CD8-positive, alpha-beta memory T cell (primary cell): ENCODE data around the gene RPN2. TPM values are rescaled to one million over a fixed set of nuclear protein-coding genes. Genes with fewer than 3 reads are reported as not detected.

Experiments used
- CTCF ChIA-PET: fragments of 350-600 bp; sonication (Branson Sonifier 250); formaldehyde crosslinking; loops from one replicate; lab custom pipeline; 2021; ENCODE audit warnings: antibody characterized with exemption; lab: Charles Lee
- POLR2A ChIA-PET: fragments of 350-600 bp; sonication (Branson Sonifier 250); formaldehyde crosslinking; loops from one replicate; lab custom pipeline; 2021; ENCODE audit warnings: antibody characterized with exemption; lab: Charles Lee
- DNase-seq, 5 donors: peaks; one replicate each; pipeline versions ENCODE4 v3.0.0 to v3.0.0-alpha.2; 2020 to 2022; ENCODE audit warnings: mixed read lengths in 1 of 5
- H3K27ac ChIP-seq: one replicate; pipeline ENCODE4 v1.7.0; 2013; ENCODE audit warnings: low read depth, mild to moderate bottlenecking, low read length, moderate library complexity
- H3K27me3 ChIP-seq: 2 replicates; pipeline ENCODE4 v1.7.0; 2013; ENCODE audit warnings: low read length, mild to moderate bottlenecking; ENCODE audit not compliant: insufficient read depth, poor library complexity, severe bottlenecking
- H3K36me3 ChIP-seq: 2 replicates; pipeline ENCODE4 v1.7.0; 2013; ENCODE audit warnings: mild to moderate bottlenecking, low read length, moderate library complexity; ENCODE audit not compliant: insufficient read depth
- H3K4me1 ChIP-seq: 2 replicates; pipeline ENCODE4 v1.7.0; 2013; ENCODE audit warnings: mild to moderate bottlenecking, low read length, moderate library complexity; ENCODE audit not compliant: insufficient read depth
- H3K4me3 ChIP-seq: 2 replicates; pipeline ENCODE4 v1.7.0; 2013; ENCODE audit warnings: mild to moderate bottlenecking, low read length
- H3K9me3 ChIP-seq: 2 replicates; pipeline ENCODE4 v1.7.0; 2013; ENCODE audit warnings: mild to moderate bottlenecking, low read length
- H3K27ac Mint-ChIP-seq, 8 donors: one replicate each; pipeline ENCODE4 v1.8.0; 2020 to 2021; ENCODE audit warnings: mixed read lengths in 8 of 8, mild to moderate bottlenecking in 6 of 8, inconsistent platforms in 3 of 8, moderate library complexity in 3 of 8
- H3K27me3 Mint-ChIP-seq, 2 donors: one replicate each; pipeline ENCODE4 v1.8.0; 2020 to 2021; ENCODE audit warnings: mixed read lengths in 2 of 2, mild to moderate bottlenecking in 1 of 2, moderate library complexity in 1 of 2
- H3K36me3 Mint-ChIP-seq, 3 donors: one replicate each; pipeline ENCODE4 v1.8.0; 2020 to 2021; ENCODE audit warnings: mixed read lengths in 3 of 3, inconsistent platforms in 1 of 3, mild to moderate bottlenecking in 1 of 3
- H3K4me1 Mint-ChIP-seq, 3 donors: one replicate each; pipeline ENCODE4 v1.8.0; 2020 to 2021; ENCODE audit warnings: mixed read lengths in 3 of 3, inconsistent platforms in 1 of 3, mild to moderate bottlenecking in 1 of 3
- H3K4me3 Mint-ChIP-seq, 7 donors: one replicate each; pipeline ENCODE4 v1.8.0; 2020 to 2021; ENCODE audit warnings: mixed read lengths in 7 of 7, mild to moderate bottlenecking in 6 of 7, moderate library complexity in 4 of 7, inconsistent platforms in 2 of 7
- H3K9me3 Mint-ChIP-seq, 5 donors: one replicate each; pipeline ENCODE4 v1.8.0; 2020 to 2022; ENCODE audit warnings: mixed read lengths in 5 of 5, mild to moderate bottlenecking in 3 of 5, moderate library complexity in 2 of 5, inconsistent platforms in 1 of 5
- polyA plus RNA-seq: library from polyadenylated mRNA; unstranded; fragments of 300-500 nt; fragmentation: Illumina TruSeq; gene quantifications from one replicate; pipeline ENCODE4 v1.2.3, GENCODE V29; 2021
- total RNA-seq, 2 experiments: library from RNA; stranded (reverse); gene quantifications; one replicate each; pipeline ENCODE4 v1.2.3, GENCODE V29; 2021

The RPN2 gene
- total and polyA plus RNA-seq, 3 experiments from 2014 or later: 155 to 281 (median 164) TPM

DNA sequence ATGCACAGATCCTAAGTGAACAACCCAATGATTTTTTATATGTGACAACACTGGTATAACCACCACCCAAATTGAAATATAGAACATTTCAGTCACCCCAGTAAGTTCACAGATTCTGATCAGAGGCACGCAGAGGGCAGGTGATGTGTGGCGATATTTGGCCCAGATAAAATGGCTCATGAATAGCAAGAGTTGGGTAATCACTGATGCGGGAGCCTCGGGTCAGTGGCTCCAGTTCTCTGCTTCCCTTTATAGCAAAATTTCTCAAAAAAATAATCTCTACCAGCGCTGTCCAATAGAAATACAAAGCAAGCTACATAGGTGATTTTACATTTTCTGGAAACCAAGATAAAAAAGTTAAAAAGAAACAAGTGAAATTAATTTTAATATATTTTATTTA lies 67.6 kb downstream of the RPN2 start:
- POLR2A ChIA-PET: no interaction called here
- Mint-ChIP-seq H3K36me3 (peaks cover 5 to 30% (median 13%) of the 10 kb centered on the region in 3 donors), H3K4me1 (no peaks in the 10 kb centered on the region), H3K27ac (peak overlapping the region in 1 of 8 donors; percentile 32), H3K4me3 (no peak overlapping the region), H3K9me3 (no peaks in the 10 kb centered on the region), H3K27me3 (no peaks in the 10 kb centered on the region)
- Histone ChIP-seq H3K9me3 (no peaks in the 10 kb centered on the region), H3K4me3 (no peak overlapping the region), H3K27me3 (no peaks in the 10 kb centered on the region), H3K27ac (no peak overlapping the region), H3K36me3 (peaks cover 13% of the 10 kb centered on the region), H3K4me1 (no peaks in the 10 kb centered on the region)
- DNase-seq: no peak
- CTCF ChIA-PET: no interaction called here

GRCh38 chr20:37247547-37247946 lies 68.4 kb downstream of the RPN2 start:
- CTCF ChIA-PET: no interaction called here
- Mint-ChIP-seq H3K36me3 (peaks cover 5 to 23% (median 7%) of the 10 kb centered on the region in 3 donors), H3K4me3 (no peak overlapping the region), H3K27ac (peak overlapping the region in 2 of 8 donors; percentile 4 to 62), H3K4me1 (no peaks in the 10 kb centered on the region), H3K27me3 (no peaks in the 10 kb centered on the region), H3K9me3 (no peaks in the 10 kb centered on the region)
- no peak for DNase-seq
- Histone ChIP-seq H3K9me3 (no peaks in the 10 kb centered on the region), H3K36me3 (peaks cover 5% of the 10 kb centered on the region), H3K4me1 (no peaks in the 10 kb centered on the region), H3K4me3 (no peak overlapping the region), H3K27ac (no peak overlapping the region), H3K27me3 (no peaks in the 10 kb centered on the region)
- POLR2A ChIA-PET: no interaction called here

DNA sequence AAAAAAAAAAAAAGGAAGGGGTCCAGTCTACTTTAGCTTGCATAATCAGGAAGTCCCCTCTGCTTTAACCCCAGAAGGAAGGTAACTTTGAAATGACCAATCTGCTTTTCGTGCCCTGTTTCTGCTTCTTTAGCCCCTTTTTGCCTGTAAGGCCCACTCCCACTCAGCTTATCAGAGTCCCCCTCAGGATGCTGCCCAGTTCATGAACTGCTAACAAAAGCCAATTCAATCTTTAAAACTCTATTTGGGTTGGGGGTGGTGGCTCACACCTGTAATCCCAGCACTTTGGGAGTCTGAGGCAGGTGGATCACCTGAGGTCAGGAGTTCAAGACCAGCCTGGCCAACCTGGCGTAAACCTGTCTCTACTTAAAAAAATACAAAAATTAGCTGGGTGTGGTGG lies 70.2 kb downstream of the RPN2 start:
- POLR2A ChIA-PET: no interaction called here
- Mint-ChIP-seq H3K9me3 (peaks cover 0 to 2% (median under 1%) of the 10 kb centered on the region in 5 donors), H3K27me3 (peaks cover 0 to 4% of the 10 kb centered on the region in 2 donors), H3K4me3 (no peak overlapping the region), H3K27ac (no peak overlapping the region), H3K36me3 (peaks cover 0 to 7% (median 3%) of the 10 kb centered on the region in 3 donors), H3K4me1 (no peaks in the 10 kb centered on the region)
- Histone ChIP-seq H3K27ac (no peak overlapping the region), H3K36me3 (no peaks in the 10 kb centered on the region), H3K27me3 (no peaks in the 10 kb centered on the region), H3K4me1 (no peaks in the 10 kb centered on the region), H3K4me3 (no peak overlapping the region), H3K9me3 (no peaks in the 10 kb centered on the region)
- no peak for DNase-seq
- CTCF ChIA-PET: no interaction called here

GRCh38 chr20:37251825-37252477 lies 72.8 kb downstream of the RPN2 start:
- no peaks in the 10 kb centered on the region for H3K36me3 ChIP-seq
- H3K4me1 ChIP-seq: no peaks in the 10 kb centered on the region
- no peak overlapping the region for H3K4me3 Mint-ChIP-seq
- no peak for DNase-seq
- H3K4me1 Mint-ChIP-seq: no peaks in the 10 kb centered on the region
- H3K36me3 Mint-ChIP-seq: peaks cover 0 to 2% (median 0%) of the 10 kb centered on the region in 3 donors
- H3K27me3 ChIP-seq: no peaks in the 10 kb centered on the region
- H3K27ac ChIP-seq: no peak overlapping the region
- CTCF ChIA-PET: no interaction called here
- H3K4me3 ChIP-seq: no peak overlapping the region
- H3K9me3 ChIP-seq: no peaks in the 10 kb centered on the region
- peak overlapping the region in 2 of 8 donors; percentile 34 to 58 for H3K27ac Mint-ChIP-seq
- H3K27me3 Mint-ChIP-seq: peaks cover 0 to 7% of the 10 kb centered on the region in 2 donors
- H3K9me3 Mint-ChIP-seq: peaks cover 0 to 6% (median 1%) of the 10 kb centered on the region in 5 donors
- POLR2A ChIA-PET: no interaction called here

- Mint-ChIP-seq H3K9me3 (peaks cover 0 to 6% (median 1%) of the 10 kb centered on the region in 5 donors), H3K27ac (no peak overlapping the region), H3K4me3 (no peak overlapping the region), H3K4me1 (no peaks in the 10 kb centered on the region), H3K36me3 (peaks cover 0 to 2% (median 0%) of the 10 kb centered on the region in 3 donors), H3K27me3 (peaks cover 0 to 7% of the 10 kb centered on the region in 2 donors)
- Histone ChIP-seq H3K9me3 (no peaks in the 10 kb centered on the region), H3K4me3 (no peak overlapping the region), H3K36me3 (no peaks in the 10 kb centered on the region), H3K4me1 (no peaks in the 10 kb centered on the region), H3K27me3 (no peaks in the 10 kb centered on the region), H3K27ac (no peak overlapping the region)
- no peak for DNase-seq
- ChIA-PET CTCF (no interaction called here), POLR2A (no interaction called here)
Measured at GRCh38 chr20:37253087-37253486, 74.0 kb downstream of the RPN2 start.

DNA sequence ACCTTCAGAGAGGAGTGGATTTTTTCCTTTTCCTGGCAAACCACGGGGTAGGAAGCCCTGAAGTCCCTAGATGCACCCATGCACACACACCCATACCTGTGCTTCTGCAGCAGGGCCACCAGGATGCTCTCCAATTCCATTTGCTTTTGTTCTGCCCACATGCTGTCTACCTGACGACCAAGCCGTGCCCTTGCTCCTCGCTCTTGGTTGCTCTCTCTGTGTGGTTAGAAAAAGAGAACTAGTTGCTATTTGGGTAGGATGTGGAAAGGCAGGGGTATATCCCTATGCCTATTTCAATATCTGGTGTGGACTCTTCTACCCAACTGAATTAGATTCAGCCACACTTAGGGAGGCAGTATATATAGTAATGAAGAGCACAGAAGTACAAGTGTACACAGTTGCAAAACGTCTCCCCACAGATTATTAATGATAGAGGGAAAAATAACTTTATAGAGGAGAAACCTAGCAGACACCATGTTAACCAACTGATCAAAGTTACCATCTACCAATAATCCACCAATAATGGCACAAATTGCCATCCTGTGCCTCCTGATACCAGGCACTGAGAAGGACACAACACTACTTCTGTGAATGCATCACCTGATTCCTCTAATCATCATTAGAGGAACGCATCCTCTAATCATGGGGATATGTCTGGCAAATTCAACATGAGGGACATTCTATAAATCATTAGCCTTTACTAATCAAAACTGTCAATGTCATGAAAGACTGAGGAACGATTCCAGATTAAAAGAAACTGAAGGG lies 75.2 kb downstream of the RPN2 start:
- Mint-ChIP-seq H3K36me3 (peaks cover 0 to 2% (median 0%) of the 10 kb centered on the region in 3 donors), H3K27ac (peak overlapping the region in 1 of 8 donors; percentile 19), H3K4me3 (no peak overlapping the region), H3K27me3 (peaks cover 0 to 12% of the 10 kb centered on the region in 2 donors), H3K4me1 (no peaks in the 10 kb centered on the region), H3K9me3 (peaks cover 0 to 6% (median 1%) of the 10 kb centered on the region in 5 donors)
- DNase-seq: no peak
- CTCF ChIA-PET: no interaction called here
- Histone ChIP-seq H3K27me3 (no peaks in the 10 kb centered on the region), H3K9me3 (no peaks in the 10 kb centered on the region), H3K4me1 (no peaks in the 10 kb centered on the region), H3K27ac (no peak overlapping the region), H3K36me3 (no peaks in the 10 kb centered on the region), H3K4me3 (no peak overlapping the region)
- POLR2A ChIA-PET: no interaction called here

GRCh38 chr20:37256286-37256685 lies 77.2 kb downstream of the RPN2 start:
- H3K27me3 ChIP-seq: peaks cover 9% of the 10 kb centered on the region
- no peaks in the 10 kb centered on the region for H3K36me3 ChIP-seq
- no peaks in the 10 kb centered on the region for H3K36me3 Mint-ChIP-seq
- no peak for DNase-seq
- H3K4me3 ChIP-seq: no peak overlapping the region
- no peak overlapping the region for H3K4me3 Mint-ChIP-seq
- H3K27ac Mint-ChIP-seq: peak overlapping the region in 1 of 8 donors; percentile 55
- peaks cover 0 to 6% (median 1%) of the 10 kb centered on the region in 5 donors for H3K9me3 Mint-ChIP-seq
- ChIA-PET CTCF (interaction anchor here (0.6 kb wide), 1 partner anchor 67 kb away, joined by 3 read pairs; no protein-coding TSS in a partner anchor), POLR2A (no interaction called here)
- no peak overlapping the region for H3K27ac ChIP-seq
- H3K9me3 ChIP-seq: no peaks in the 10 kb centered on the region
- no peaks in the 10 kb centered on the region for H3K4me1 Mint-ChIP-seq
- H3K27me3 Mint-ChIP-seq: peaks cover 0 to 29% of the 10 kb centered on the region in 2 donors
- no peaks in the 10 kb centered on the region for H3K4me1 ChIP-seq

DNA sequence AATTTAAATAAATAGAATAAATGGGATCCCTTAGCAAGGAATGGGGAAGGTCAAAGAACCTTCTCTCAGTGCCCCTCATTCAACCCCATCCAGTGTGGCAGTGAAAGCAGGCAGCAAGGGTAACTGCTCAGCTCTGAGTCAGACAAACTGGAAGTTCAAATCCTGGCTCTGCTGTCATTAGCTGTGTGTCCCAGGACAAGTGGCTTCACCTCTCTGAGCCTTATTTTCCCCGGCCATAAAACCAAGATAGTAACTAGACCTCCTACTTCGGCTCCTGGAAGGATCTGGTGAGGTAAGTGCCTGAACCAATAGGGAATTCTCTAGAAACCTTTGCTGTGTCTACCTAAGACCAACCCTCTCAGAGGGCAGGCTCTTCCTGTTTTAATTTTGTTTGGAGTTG lies 78.4 kb downstream of the RPN2 start:
- H3K4me3 Mint-ChIP-seq: no peak overlapping the region
- Histone ChIP-seq H3K9me3 (no peaks in the 10 kb centered on the region), H3K4me1 (no peaks in the 10 kb centered on the region), H3K36me3 (no peaks in the 10 kb centered on the region), H3K27ac (no peak overlapping the region), H3K27me3 (peaks cover 9% of the 10 kb centered on the region), H3K4me3 (no peak overlapping the region)
- no peaks in the 10 kb centered on the region for H3K36me3 Mint-ChIP-seq
- no peaks in the 10 kb centered on the region for H3K4me1 Mint-ChIP-seq
- ChIA-PET POLR2A (no interaction called here), CTCF (no interaction called here)
- H3K27ac Mint-ChIP-seq: peak overlapping the region in 1 of 8 donors; percentile 61
- H3K27me3 Mint-ChIP-seq: peaks cover 3 to 39% of the 10 kb centered on the region in 2 donors
- no peak for DNase-seq
- peaks cover 0 to 6% (median 1%) of the 10 kb centered on the region in 5 donors for H3K9me3 Mint-ChIP-seq
